NCI-H526 treated with DMSO at 0.1 percent for 48 hours (cell line): ENCODE results near the gene GOLGA1.
A peak's percentile ranks its signal among the peaks of the same experiment; 100 is the strongest.

Source experiments
- DNase-seq: peaks from one replicate; lab custom pipeline; 2025; lab: John Stamatoyannopoulos, UW

The GOLGA1 gene

DNA sequence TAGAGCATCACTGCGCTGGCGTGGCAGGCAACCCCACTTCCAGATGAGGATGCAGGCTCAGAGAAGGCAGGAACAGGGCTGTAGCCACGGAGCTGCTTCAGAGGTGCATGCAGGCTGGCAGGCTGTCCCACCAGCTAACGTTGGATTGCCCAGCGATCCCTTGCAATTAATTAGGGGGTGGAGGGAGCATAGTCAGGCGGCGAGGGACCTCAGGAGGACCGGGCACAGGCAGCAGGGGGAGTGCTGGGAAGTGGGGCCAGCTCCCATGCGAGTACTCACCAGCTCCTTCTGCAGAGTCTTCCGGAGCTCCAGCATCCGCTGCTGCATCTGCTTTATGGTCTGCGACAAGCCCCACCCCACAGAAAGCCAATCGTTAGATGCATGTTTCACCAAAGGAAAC is 58.7 kb downstream of the GOLGA1 start:
- DNase-seq: no peak

DNA sequence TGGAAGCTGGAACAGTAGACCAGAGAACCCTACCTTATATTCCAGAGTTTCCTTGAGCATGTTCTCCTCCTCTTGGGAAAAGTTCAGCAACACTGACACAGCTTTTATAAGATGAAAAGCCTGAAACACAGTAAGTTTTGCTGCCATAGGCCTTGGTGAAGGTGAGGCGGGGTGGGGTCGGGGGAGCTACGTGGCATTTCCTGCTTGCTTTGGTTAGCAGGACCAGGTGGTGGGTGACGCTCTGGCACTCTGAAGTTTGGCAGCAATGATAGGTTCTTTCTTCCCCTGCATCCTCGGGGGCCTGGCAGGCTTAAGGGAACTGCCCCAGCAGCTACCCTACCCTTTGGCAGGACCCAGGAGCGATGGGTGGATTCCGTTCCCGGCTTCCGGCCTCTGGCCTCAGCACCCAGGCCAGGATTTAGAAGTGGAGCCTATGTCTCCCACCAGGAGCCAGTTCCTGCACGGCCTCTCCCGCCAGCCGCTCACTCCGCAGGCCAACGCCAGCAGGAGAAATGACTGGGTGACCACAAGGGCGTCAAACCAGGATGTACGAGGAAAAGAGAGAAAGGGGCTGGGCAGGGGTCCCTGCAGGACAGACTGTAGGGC is 59.6 kb downstream of the GOLGA1 start:
- DNase-seq: no peak

DNA sequence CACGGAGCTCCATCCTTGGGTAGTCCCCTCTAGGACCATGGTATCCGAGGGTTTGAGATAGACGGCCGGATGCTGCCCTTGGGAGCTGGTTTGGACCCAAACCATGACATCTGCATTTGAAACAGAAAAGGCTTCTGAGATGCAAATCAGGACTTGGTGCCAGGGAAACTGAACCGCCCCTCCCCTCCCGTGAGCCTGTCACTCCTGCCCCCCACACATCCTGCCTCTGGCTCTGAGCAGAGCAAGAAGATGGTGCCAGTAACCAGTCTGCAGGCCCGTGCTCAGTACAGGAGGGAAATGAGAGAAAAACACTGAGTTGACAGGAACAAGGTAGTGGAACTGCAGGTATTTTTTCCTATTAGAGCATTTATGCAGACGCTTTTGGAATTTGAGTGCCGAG is 60.4 kb downstream of the GOLGA1 start:
- peak; percentile 0 for DNase-seq

DNA sequence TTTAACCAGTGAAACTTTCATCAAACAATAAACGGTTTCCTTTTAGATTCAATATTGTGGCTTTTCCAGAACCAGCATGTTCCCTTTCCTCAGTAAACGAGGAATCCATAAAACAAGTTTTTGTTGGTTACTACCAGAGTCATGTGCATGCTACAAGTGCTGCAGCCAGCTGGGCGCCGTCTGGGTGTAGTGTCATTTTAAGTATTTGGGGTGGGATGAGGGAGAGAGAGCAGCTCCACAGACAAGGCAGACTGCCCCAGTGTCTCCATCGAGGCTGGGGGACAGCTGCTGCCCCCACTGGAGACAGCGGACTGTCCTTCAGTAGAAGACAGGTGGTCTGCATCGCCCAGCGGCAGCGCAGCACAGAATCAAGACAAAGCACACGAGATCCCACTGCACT is 61.7 kb downstream of the GOLGA1 start:
- DNase-seq: no peak

DNA sequence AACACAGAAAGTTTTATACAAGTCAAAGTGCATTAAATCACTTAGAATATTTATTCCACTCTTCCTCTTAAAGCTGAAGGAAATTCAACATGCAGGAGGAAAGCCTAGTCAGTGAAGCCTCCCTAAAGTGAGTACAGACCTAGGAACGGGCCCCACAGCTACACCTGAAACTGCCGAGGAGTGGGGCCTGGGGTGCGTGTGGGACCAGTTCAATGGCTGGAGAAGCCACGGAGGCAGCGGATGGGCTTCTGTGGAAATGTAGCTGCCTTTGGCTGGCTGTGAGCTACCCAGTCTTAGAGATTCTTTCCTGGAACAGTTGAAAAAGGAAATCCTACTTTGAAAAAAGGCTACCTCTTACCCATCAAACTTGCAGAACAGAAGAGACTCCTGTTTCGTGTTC is 62.4 kb downstream of the GOLGA1 start:
- no peak for DNase-seq

DNA sequence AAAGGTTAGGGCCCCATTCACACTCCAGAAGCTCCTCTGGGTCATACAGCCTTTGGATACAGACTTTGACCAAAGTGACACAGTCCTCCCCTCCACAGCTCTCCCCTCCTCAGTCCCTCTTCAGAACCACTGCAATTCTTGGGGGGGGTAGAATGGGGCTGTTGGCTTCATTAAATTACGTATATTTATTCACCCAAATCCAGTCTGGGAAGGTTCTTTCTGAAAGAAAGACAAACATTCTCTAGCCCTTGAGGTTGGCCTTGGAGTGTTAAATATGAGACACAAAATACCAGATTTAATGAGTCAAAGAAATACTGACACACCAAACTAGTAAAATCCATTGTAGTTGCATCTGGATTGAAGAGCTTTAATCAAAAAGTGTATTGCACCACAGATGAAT is 62.9 kb downstream of the GOLGA1 start:
- no peak for DNase-seq

DNA sequence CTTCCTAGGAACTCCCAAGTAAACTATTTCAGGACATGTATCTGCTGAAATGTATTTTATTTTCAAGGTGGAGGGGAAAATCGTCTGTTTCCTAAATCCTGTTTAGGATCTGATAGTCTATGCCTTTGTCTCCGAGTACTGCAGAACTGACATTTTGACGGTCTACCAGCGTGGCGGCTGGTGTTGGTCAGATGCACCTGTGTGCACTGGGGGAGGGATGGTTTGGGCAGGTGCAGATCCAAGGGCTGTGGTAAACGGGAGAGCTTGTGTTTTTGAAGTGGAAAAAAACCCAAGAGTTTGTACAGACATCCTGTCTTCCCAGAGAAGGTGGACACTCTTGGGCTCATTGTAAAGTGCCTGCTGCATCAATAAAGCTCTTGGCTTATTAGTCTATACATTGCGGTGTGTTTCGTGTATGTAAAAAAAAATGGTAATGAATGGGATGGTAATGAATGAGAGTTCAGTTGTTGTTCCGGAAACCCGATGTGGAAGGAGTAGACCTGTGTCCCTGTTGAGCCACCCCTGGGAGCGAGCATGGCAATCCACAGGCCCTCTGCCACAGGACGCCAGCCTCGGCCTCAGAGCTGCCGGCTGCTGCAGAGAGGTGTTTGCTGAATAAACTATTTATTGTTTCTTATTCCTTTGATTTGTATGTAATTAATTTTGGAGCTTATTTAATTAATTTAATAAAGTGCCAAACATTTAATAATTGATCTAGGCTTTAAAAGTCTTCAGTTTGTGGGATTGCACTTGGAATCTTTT is 63.7 kb downstream of the GOLGA1 start:
- DNase-seq: no peak

DNA sequence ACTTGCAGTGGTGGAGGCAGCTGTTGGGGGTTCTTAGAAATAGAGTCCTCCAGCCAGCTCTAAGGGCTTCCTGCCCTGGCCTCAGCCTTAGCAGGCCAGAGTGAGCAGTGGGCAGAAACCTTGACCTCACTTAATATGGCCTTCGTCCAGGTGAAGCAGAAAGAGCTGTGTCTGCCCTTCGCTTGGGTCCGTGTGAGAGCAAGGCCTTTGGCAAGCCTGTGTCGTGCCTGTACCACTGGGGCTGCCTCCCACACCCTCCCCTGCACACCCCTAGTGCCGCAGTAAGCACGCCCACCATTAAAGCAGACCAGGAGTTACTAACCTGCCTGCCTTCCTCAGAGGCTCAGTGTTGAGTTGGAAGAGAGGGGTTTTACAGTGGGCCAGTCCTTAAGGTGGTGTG is 65.4 kb downstream of the GOLGA1 start:
- DNase-seq: no peak

DNA sequence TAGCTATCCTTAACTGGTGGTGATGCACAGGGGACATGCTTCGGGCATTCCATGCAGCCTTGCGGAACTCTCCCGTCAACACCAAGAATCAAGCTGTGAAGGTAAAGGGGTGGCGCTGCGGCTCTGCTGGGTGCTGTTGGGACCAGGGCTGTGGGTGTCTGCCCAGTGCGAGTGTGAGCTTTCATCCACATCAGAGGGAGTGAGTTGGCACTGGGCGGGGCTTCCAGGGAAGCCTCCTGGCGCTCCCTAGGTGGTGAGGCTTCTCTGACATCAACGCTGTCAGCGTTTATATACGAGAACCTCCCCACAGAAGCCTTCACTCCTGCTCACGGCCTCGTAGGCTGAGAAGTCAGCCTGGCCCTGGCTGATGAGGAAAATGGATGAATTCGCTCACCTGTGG is 67.2 kb downstream of the GOLGA1 start:
- no peak for DNase-seq

DNA sequence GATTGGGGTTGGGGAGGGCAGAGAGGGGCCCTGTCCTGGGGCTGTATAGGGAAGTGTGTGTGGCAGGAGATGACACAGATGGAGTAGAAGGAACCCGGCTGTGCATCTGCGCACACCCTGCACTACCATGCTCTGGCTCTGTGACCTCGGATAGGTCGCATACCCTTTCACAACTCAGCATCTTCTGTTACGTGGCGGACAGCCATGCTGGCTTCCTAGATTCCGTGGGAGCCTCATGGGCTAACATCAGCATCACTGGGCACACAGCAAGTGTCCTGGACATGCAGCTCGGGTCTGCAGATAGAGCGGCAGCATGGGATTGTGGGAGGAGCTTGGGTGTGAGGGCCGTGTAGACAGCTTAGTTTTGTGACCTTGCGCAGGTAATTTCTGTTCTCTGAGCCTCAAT is 69.7 kb downstream of the GOLGA1 start:
- no peak for DNase-seq

DNA sequence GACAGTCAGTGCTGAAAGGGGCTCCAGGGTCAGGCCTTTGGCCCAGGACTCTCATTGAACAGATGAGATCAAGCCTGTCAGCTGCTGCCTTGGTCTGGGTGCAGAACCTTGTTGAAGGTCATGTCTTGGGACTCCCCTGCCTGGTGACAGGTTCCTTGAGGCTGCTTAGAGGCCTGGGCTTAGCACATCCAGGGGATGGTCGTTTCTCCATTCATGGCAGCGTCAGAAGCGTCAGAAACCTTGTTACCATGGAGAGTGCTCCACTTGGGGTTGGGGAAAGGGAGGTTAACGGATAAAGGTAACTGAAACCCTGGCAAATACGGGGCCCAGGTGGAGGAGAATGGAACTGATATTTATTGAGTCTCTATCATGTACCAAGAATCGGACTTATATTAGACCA is 70.2 kb downstream of the GOLGA1 start:
- DNase-seq: no peak

DNA sequence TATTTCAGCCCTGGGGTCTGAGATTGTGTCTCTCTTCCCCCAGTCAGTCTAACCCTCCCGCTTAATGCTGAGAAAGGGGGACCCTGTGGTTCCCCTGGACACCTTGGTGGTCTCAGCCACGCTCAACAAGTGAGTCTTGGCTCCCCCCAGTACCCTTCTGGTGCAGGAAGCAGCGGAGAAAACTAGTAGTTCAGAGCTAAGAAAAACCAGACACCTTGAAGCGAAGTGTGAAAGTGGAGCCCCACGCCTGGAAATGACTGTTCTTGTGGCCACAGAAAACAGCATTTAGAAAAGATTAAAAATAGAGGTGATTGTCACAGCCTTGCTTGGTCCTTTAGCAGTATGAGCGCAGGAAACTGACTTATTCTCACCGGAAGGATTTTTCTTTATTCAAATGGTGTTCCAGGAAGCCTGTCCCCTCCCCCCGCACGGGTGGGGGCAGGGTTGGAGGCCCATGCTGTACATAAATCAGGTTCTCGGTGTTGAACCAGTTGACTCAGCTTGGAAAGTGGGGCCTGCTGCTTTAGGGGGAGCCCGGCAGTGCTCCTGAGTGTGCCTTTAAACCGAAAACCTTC is 70.8 kb downstream of the GOLGA1 start:
- DNase-seq: no peak

DNA sequence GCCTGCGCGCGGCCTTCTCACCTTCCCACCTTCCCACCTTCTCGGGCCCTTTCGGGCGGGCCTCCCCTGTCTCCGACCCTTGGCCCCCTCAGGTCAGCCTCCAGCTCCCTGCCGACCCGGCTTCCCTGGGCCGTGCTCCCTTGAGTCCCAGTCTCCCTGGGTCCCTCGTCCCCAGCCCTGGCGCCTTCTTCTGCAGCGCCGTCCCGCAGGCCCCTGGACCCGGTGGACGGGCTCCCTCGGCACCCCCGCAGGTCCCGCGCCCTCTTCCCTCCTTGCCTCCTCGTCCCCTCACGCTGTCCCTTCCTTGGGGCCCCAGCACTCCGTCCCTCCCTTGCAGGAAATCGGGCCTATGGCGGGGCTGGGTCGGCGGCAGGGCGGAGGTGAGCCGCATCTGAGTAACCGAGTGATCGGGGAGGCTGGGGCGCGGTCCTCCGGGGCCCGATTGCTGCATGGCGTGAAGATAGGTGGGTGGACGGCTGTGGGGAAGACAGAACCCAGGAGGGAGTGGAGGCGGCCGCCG is 71.4 kb downstream of the GOLGA1 start:
- no peak for DNase-seq

DNA sequence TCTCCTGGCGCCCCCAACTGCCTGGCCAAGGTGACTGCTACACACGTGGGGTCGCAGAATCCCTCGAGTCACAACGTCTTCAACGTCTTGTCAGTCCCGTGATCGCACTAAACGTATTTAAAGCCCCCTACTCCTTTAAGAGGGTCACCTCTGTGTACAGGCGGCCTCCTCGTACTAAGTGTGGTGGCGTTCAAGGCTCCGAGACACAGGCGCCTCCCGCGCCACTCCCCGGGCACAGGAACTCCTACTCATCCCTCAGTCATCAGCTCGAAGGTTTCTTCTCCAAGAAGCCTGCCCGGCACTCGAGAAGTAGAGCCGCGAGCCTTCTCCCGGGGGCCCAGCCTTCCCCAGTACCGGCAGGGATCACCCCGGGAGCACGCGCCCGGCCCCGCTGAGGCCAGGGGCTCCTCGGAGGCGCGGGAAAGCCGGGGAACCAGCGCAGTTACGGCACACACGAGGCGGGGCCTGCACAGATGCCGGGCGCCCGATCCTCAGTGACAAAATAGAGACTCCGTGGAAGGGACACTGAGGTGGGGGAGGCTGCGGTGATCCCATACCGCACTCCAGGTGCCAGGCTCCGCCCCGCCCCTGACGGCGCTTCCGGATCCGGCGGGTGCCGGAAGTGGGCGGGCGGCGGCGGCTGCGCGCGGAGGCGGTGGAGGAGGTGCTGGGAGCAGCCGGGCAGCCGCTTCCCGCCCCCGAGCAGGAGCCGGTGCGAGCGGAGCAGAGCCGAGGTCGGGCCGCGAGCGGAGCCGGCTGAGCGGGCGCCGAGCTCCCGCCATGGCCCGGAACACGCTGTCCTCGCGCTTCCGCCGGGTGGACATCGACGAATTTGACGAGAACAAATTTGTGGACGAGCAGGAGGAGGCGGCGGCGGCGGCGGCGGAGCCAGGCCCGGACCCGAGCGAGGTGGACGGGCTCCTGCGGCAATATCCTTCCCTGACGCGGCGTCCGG is 72.1 kb downstream of the GOLGA1 start:
- DNase-seq: peak; percentile 62

DNA sequence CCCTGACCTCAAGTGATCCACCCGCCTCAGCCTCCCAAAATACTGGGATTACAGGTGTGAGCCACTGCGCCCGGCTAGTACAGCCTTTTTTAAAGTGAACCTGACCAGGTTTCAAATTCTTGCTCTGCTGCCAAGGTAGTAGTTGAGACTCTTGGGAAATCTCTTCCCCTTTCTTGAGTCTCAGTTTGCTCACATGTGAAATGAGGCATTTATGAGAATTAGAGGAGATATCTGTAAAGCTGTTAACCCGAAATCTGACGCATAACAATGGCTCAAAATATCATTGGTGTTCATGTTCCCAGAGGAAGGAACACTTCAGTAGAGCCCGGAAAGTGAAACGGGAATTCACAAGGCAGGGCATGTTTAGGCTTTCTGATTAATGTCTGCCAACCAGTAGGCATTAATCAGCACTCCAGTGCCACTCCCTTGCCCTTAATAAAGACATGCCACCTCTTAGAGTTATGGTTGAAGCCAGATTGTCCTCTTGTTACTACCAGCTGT is 77.5 kb downstream of the GOLGA1 start:
- DNase-seq: no peak

DNA sequence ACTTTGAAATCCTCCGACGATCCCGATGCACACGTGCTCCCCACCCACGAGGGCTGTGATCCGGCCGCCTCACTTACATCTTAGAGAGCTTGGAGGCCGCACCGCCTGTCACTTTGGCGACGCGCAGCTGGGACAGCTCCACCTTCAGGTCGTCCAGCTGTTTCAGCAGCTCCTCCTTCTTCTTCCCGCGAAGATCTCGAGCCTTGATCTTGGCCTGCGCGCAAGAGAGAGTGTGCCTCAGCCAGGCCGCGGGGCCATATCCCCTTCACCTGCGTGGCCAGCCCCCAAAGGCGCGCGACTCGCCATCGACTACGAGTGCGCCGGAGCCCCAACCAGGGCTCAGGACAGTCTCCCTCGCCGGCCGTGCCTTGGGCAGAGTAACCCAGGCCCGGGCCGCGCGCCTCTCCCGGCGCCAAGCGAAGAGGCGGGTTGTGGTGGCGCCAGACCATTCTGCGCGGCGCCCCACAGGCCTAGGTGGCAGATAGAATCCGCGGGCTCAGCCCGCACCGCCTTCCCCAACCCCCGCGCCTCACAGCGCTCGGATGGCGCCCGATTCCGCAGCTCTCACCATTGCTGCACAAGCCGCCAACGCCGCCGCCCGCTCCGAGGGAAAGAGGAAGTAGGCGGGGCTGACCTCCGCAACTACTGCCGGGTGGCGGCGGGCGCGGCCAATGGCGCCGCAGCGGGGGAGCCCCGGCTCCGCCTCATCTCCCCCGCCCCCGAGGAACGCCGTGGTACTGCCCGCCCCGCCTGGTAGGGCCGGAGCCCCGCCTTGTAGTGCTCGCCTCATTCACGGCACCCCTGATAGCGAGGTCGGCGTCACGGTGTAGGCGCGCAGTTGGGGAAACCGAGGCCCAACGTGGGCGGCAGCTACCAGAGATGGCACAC is 79.3 kb downstream of the GOLGA1 start, which contains the start of the genes ARPC5L and RPL35:
Gene ARPC5L, plus strand, starts transcription at position 789 of the 888 bp plus-strand sequence. CDS start 7,161 bp downstream, outside the sequence.
Gene RPL35, minus strand, starts transcription at position 616 of the 888 bp plus-strand sequence. Its CDS starts 45 bp downstream, at position 571.
- peak; percentile 68 for DNase-seq

DNA sequence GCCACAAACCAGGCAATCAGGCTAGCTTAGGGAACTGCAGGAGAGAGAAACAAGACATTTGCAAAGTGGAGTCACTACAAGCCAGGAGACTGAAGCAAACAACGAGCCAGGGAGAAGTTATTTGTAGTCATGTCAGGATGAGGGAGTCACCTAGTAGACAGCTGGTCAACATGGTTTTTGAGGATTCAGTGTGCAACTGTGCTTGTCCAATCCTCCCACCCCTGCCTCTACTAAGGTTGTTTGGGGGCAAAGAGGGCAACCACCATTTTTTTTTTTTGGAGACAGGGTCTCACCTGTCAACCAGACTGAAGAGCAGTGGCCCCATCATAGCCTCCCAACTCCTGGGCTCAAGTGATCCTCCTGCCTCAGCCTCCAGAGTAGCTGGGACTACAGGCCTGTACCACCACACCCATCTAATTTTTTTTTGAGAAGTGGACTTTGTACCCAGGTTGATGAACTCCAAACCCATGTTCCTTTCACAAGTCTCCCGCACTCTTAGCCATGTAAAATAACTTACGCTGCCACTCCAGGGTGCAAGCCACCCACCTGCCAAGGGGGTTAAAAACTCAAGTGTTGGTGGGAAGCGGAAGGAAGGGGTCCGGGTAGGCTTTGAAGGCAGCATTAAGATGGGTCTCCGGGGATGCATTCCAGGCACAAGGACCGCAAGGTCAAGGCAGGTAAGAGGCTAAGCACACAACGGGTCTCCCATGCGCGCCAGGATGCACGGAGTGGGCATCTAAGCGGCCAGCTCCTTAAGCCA is 80.1 kb downstream of the GOLGA1 start:
- DNase-seq: no peak

DNA sequence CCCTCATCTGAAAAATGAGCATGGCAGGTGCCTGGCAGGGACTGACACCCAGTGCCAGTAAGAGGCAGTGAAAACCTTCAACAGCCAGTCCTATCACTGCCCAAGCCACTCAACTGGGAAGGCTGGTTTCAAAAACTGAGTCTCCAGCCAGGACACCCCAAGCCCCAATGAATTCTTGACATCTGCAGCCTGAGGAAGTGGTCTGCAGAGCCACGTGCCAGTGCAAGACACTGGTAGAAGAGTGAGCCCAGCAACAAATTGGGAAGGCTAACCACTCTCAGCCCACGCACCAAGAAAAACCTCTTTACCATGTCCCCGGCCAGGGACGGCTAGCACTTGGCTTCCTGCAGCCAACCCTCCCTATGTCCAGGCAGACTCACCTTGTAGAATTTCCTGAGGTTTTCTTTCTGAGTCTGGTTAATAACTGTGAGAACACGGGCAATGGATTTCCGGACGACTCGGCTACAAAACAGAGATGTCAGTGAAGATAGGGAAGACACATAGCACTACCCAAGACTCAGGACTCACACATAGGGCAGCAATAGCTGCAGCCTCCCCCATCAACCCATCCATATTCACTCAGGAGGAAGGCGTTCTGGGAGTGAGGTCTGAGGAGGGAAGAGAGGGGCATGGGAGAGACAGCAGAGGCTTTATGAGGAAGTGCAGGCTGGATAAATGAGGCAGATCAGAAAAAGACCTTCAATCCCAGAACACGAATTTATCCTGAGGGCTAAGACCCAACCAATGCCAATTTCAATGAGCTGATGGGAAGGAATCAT is 80.9 kb downstream of the GOLGA1 start:
- DNase-seq: no peak
